Coronary artery (tissue), 2 donors: ENCODE results near the gene SETD3.
A peak's percentile ranks its signal among the peaks of the same experiment; 100 is the strongest.

ENCODE experiments used
- DNase-seq: peaks from one replicate; pipeline ENCODE4 v3.0.0-alpha.2; 2017; ENCODE audit warnings: low spot score
- H3K27ac ChIP-seq, 2 donors: fragments of 200-600 bp; sonication (generic); one replicate each; pipeline ENCODE4 v1.5.1; 2016 to 2019
- H3K4me3 ChIP-seq: fragments of 200-600 bp; sonication (generic); 2 replicates; pipeline ENCODE4 v1.5.1; 2016; ENCODE audit warnings: mild to moderate bottlenecking, moderate library complexity
- CTCF ChIP-seq: fragments of 200-600 bp; sonication (generic); IDR thresholded peaks from one replicate; pipeline ENCODE4 v1.5.1; 2019; ENCODE audit warnings: antibody characterized with exemption

The SETD3 gene

GRCh38 chr14:99415496-99416281 lies 65.0 kb downstream of the SETD3 start:
- Histone ChIP-seq H3K4me3 (no peak overlapping the region), H3K27ac (no peak overlapping the region)
- no peak for DNase-seq
- peak; percentile 59 for TF ChIP-seq CTCF

GRCh38 chr14:99413911-99414310 lies 66.7 kb downstream of the SETD3 start:
- DNase-seq = no peak
- no peak for TF ChIP-seq CTCF
- H3K4me3 ChIP-seq = no peak overlapping the region
- no peak overlapping the region for H3K27ac ChIP-seq

DNA sequence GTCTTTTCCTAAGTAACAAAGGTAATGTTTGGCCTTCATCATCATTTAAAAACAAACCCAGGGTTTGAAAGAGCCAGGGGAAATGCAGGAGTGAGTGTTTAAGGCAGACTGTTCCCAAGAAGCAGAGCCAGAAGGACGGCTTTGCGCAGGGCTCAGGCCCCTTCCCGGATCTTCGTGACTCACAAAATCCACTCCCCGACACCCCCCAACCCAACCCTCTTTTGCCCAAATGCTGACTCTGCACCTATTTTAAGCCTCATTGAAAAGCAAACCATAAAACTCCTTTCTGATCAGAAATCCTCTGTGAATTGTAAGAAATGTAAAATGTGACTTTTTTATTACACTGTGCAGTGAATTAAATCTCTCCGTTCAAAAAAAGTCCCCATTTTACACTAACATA lies 67.5 kb downstream of the SETD3 start:
- DNase-seq = no peak
- Histone ChIP-seq H3K27ac (no peak overlapping the region), H3K4me3 (no peak overlapping the region)
- TF ChIP-seq CTCF = no peak

DNA sequence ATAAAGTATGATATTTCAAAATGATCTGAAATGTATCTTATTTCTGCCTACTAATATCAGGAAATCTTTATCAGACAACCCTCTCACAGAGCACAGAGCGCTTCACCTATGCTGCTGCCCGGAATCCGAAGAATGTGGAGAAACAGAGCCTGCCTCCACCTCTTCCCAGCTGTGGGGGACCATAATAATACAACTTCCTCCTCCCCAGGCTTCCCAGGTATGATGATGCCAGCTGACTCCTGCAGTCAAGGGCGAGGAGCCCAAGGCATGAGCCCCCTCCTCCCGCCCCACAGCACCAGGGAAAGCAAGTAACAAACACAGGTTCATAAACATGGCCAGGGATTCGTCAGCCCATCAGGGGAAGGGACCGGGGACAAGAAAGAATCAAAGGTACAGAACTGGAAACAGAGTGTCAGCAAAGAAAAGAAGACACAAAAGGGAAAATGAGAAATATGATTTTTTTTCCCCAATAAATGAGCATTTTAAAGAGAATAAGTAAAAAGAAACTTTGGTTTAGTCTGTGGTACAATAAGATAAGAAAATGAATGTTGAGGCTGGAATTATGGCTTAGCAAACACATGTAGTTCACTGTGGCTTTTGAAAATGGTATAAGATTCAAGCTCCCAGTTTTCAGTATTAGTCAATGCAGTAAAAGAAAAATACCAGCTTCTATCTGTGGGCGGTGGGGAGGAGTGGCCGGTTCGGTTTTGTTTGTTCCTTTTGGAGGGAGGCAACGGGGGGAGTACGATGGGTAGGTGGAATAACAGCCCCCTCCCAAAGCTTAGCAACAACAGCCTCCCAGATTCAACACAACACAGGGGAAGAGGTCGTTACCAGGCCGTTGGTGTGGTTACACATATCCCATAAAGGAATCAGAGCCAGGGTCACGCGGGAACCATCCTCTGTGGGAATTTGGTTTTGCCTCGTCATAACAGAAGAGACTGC lies 68.3 kb downstream of the SETD3 start:
- TF ChIP-seq CTCF = no peak
- no peak overlapping the region for H3K27ac ChIP-seq
- no peak for DNase-seq
- no peak overlapping the region for H3K4me3 ChIP-seq

DNA sequence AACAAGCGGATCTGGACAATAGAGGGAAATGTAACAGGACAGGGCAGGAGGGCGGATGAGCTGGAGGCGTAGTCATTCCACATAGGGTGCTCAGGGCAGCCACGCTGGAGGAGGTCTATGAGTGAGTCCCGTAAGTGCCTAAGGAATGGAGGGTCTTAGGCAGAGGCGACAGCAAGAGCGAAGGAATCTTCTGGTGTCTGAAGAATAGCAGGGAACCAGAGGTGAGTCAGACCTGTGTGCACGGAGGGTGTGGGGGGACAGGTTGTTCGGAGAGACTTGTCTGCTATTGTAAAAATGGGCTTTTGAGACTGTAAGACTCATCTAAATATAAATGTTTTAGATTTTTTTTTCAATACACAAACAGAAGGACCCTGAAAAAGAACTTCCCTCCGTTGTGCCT lies 70.6 kb downstream of the SETD3 start:
- no peak for DNase-seq
- TF ChIP-seq CTCF = no peak
- no peak overlapping the region for H3K4me3 ChIP-seq
- H3K27ac ChIP-seq = no peak overlapping the region

DNA sequence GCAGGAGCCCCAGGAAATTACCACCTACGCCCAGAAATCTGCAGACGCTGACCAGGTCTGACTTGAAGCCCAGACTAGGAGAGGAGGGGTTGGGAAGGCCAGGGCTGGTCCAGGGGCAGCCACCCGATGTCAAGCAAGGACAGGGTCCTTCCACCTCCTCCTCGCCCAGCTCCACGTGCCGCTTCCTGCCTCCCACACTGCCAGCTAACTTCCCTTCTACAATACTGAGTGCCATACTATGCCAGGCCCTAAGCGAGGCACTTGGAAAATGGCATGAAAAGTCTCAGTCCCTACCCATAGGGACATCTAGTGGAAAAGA lies 71.7 kb downstream of the SETD3 start:
- no peak for DNase-seq
- TF ChIP-seq CTCF = no peak
- H3K27ac ChIP-seq = no peak overlapping the region
- H3K4me3 ChIP-seq = no peak overlapping the region
